Liver (tissue), 9 donors: ENCODE measurements around the gene PCDHB7. TPM values are rescaled to one million over a fixed set of nuclear protein-coding genes. Genes with fewer than 3 reads are reported as not detected.
"Not testable (repeated sequence)": the region's sequence is repeated elsewhere in the genome, so short reads cannot be mapped to it uniquely, and the experiment has no call there.

Experiments used
- DNase-seq: peaks from one replicate; pipeline ENCODE4 v3.0.0-alpha.2; 2017; ENCODE audit warnings: low spot score
- H3K27ac ChIP-seq, 2 donors: one replicate each; pipeline ENCODE4 v1.7.0; 2013; ENCODE audit warnings: inconsistent platforms in 2 of 2, low read length in 2 of 2, control low read depth in 1 of 2, low read depth in 1 of 2, mild to moderate bottlenecking in 1 of 2
- H3K27me3 ChIP-seq, 4 donors: one replicate each; pipeline versions ENCODE4 v1.6.1 to v1.7.0; 2013; ENCODE audit warnings: low read length in 3 of 4, inconsistent platforms in 1 of 4, mild to moderate bottlenecking in 1 of 4, moderate library complexity in 1 of 4; ENCODE audit not compliant: control insufficient read depth in 4 of 4, insufficient read depth in 4 of 4
- H3K36me3 ChIP-seq, 4 donors: one replicate each; pipeline versions ENCODE4 v1.6.1 to v1.7.0; 2013; ENCODE audit warnings: low read length in 3 of 4, mild to moderate bottlenecking in 3 of 4, low read depth in 1 of 4, moderate library complexity in 1 of 4; ENCODE audit not compliant: control insufficient read depth in 4 of 4, insufficient read depth in 3 of 4
- H3K4me1 ChIP-seq, 4 donors: one replicate each; pipeline versions ENCODE4 v1.6.1 to v1.7.0; 2013; ENCODE audit warnings: low read length in 3 of 4, mild to moderate bottlenecking in 3 of 4, moderate library complexity in 1 of 4; ENCODE audit not compliant: control insufficient read depth in 4 of 4, insufficient read depth in 4 of 4
- H3K4me3 ChIP-seq, 3 donors: one replicate each; pipeline versions ENCODE4 v1.6.1 to v1.7.0; 2013; ENCODE audit warnings: low read length in 3 of 3, control low read depth in 1 of 3, low read depth in 1 of 3, mild to moderate bottlenecking in 1 of 3
- H3K9ac ChIP-seq, 2 donors: one replicate each; pipeline ENCODE4 v1.7.0; 2013; ENCODE audit warnings: low read length in 2 of 2, mild to moderate bottlenecking in 2 of 2, moderate library complexity in 2 of 2, control low read depth in 1 of 2, low read depth in 1 of 2
- H3K9me3 ChIP-seq, 4 donors: one replicate each; pipeline versions ENCODE4 v1.6.1 to v1.7.0; 2013; ENCODE audit warnings: low read length in 3 of 4; ENCODE audit not compliant: control insufficient read depth in 4 of 4
- ATF3 ChIP-seq: IDR thresholded peaks from 2 replicates; pipeline ENCODE4 v1.6.1; 2016; ENCODE audit warnings: antibody characterized with exemption
- CTCF ChIP-seq: fragments of 150-350 bp; IDR thresholded peaks from 2 replicates; pipeline ENCODE4 v1.5.1; 2017; ENCODE audit warnings: improper control_type of control experiment, low read depth, low read length; ENCODE audit not compliant: missing input control
- FOXA1 ChIP-seq: IDR thresholded peaks from 2 replicates; pipeline ENCODE4 v1.6.1; 2016; ENCODE audit warnings: antibody characterized with exemption
- FOXA2 ChIP-seq: IDR thresholded peaks from 2 replicates; pipeline ENCODE4 v1.6.1; 2016; ENCODE audit warnings: antibody characterized with exemption
- GABPA ChIP-seq, 2 donors: IDR thresholded peaks in 1 of 2; conservative IDR thresholded peaks in 1 of 2; 2 replicates each; pipeline ENCODE4 v1.6.1; 2016; ENCODE audit warnings: antibody characterized with exemption in 2 of 2, mild to moderate bottlenecking in 1 of 2, moderate library complexity in 1 of 2
- HNF4A ChIP-seq, 2 donors: conservative IDR thresholded peaks; 2 replicates each; pipeline ENCODE4 v1.6.1; 2016; ENCODE audit warnings: antibody characterized with exemption in 2 of 2, mild to moderate bottlenecking in 2 of 2
- HNF4G ChIP-seq: IDR thresholded peaks from 2 replicates; pipeline ENCODE4 v1.6.1; 2016; ENCODE audit warnings: antibody characterized with exemption
- JUND ChIP-seq, 2 donors: IDR thresholded peaks; 2 replicates each; pipeline ENCODE4 v1.6.1; 2016; ENCODE audit warnings: antibody characterized with exemption in 2 of 2
- MAX ChIP-seq: IDR thresholded peaks from 2 replicates; pipeline ENCODE4 v1.6.1; 2016; ENCODE audit warnings: antibody characterized with exemption
- RAD21 ChIP-seq, 2 donors: IDR thresholded peaks; 2 replicates each; pipeline ENCODE4 v1.6.1; 2016; ENCODE audit warnings: antibody characterized with exemption in 2 of 2, mild to moderate bottlenecking in 2 of 2
- RXRA ChIP-seq, 2 donors: IDR thresholded peaks; 2 replicates each; pipeline ENCODE4 v1.6.1; 2017 to 2018; ENCODE audit warnings: antibody characterized with exemption in 2 of 2, mild to moderate bottlenecking in 1 of 2
- SP1 ChIP-seq: IDR thresholded peaks from 2 replicates; pipeline ENCODE4 v1.6.1; 2018; ENCODE audit warnings: antibody characterized with exemption, mild to moderate bottlenecking
- TAF1 ChIP-seq: conservative IDR thresholded peaks from 2 replicates; pipeline ENCODE4 v1.6.1; 2016; ENCODE audit warnings: antibody characterized with exemption, mild to moderate bottlenecking
- YY1 ChIP-seq: IDR thresholded peaks from 2 replicates; pipeline ENCODE4 v1.6.1; 2016; ENCODE audit warnings: antibody characterized with exemption, mild to moderate bottlenecking
- ZBTB33 ChIP-seq: IDR thresholded peaks from 2 replicates; pipeline ENCODE4 v1.6.1; 2016; ENCODE audit warnings: antibody characterized with exemption
- WGBS: extraction: QIAGEN DNeasy Blood & Tissue Kit; methylation state at CpG from one replicate; pipeline ENCODE4 v1.1.7; 2013; 5-methylcytosine and 5-hydroxymethylcytosine counted together
- polyA plus RNA-seq, 2 donors: library from polyadenylated mRNA; stranded (reverse) in 1 of 2; unstranded in 1 of 2; fragments of 200-250 nt in 1 of 2; fragments of >200 nt in 1 of 2; fragmentation: Nextera tagmentation in 1 of 2; extraction: Ambion mirVana in 1 of 2; gene quantifications; one replicate each; pipeline versions ENCODE4 v1.2.1 to v1.2.3, GENCODE V29; 2013 to 2015
- total RNA-seq, 2 donors: library from RNA; depleted of rRNA; stranded (reverse); fragments of >200 nt; gene quantifications; one replicate each; pipeline ENCODE4 v1.2.3, GENCODE V29; 2014
- donor health status: healthy.
- donor health status: healthy.
- donor health status: healthy.
- donor health status: healthy.
- donor health status: healthy.

PCDHB7 gene
- total and polyA plus RNA-seq, 4 donors = 0.08 to 0.21 (median 0.09) TPM; not detected in 1

GRCh38 chr5:141182248-141182647 lies 9.8 kb downstream of the PCDHB7 start, which contains the start of gene PCDHB16:
PCDHB16 (plus strand) TSS chr5:141182387; CDS start chr5:141182560, 173 bp downstream.
- WGBS = 11% methylated on average over 13 of the region's 13 CpGs
- TF ChIP-seq RXRA (IDR thresholded peaks at IDR 0.05) = no peak
- TF ChIP-seq JUND (IDR thresholded peaks at IDR 0.05) = no peak
- TF ChIP-seq HNF4A (conservative IDR thresholded peaks at IDR 0.05) = no peak
- no peak for TF ChIP-seq YY1
- no peak for TF ChIP-seq SP1
- no peak for TF ChIP-seq HNF4G
- no peak for TF ChIP-seq FOXA2
- no peak for TF ChIP-seq GABPA (IDR thresholded peaks at IDR 0.05 in 1 of 2, conservative IDR thresholded peaks at IDR 0.05 in 1 of 2)
- no peak for TF ChIP-seq ATF3
- no peak for TF ChIP-seq TAF1
- no peak for TF ChIP-seq ZBTB33
- TF ChIP-seq MAX = no peak
- peak; percentile 4 for TF ChIP-seq CTCF
- no peak for TF ChIP-seq FOXA1
- peak; percentile 24 to 39 for TF ChIP-seq RAD21 (IDR thresholded peaks at IDR 0.05)
- Histone ChIP-seq H3K4me1 (no peaks in the 10 kb centered on the region), H3K27ac (no peak within 1 kb of the TSS), H3K9ac (no peak within 1 kb of the TSS), H3K27me3 (peaks cover 0 to 7% (median 2%) of the 10 kb centered on the region in 4 donors), H3K4me3 (peak within 1 kb of the TSS; percentile 3 to 41 (median 14)), H3K36me3 (no peaks in the 10 kb centered on the region), H3K9me3 (peaks cover 19 to 34% (median 28%) of the 10 kb centered on the region in 4 donors)
- no peak for DNase-seq

GRCh38 chr5:141184117-141184855 lies 11.8 kb downstream of the PCDHB7 start:
- not testable (repeated sequence) for H3K4me1 ChIP-seq, H3K27ac ChIP-seq, H3K27me3 ChIP-seq, H3K36me3 ChIP-seq, H3K9ac ChIP-seq, DNase-seq, H3K4me3 ChIP-seq
- H3K9me3 ChIP-seq = peaks cover 19 to 28% (median 23%) of the 10 kb centered on the region in 4 donors
- WGBS = 26% methylated on average over 57 of the region's 69 CpGs
